22Rv1 (cell line): Measurements from ENCODE around the gene THRB.

ENCODE experiments used
- H3K27ac ChIP-seq: fragments of 450-650 bp; 2 replicates; pipeline ENCODE4 v1.5.1; 2017
- CTCF ChIP-seq: fragments of 450-650 bp; IDR thresholded peaks from 2 replicates; pipeline ENCODE4 v1.5.1; 2017; ENCODE audit warnings: mild to moderate bottlenecking
- ZFX ChIP-seq: fragments of 450-650 bp; IDR thresholded peaks from 2 replicates; pipeline ENCODE4 v1.6.1; 2017; ENCODE audit warnings: antibody characterized with exemption, borderline replicate concordance

Gene THRB

GRCh38 chr3:24220859-24221657 lies 273.6 kb downstream of the THRB start:
- no peak overlapping the region for H3K27ac ChIP-seq
- no peak for TF ChIP-seq CTCF
- TF ChIP-seq ZFX, result no peak

- TF ChIP-seq CTCF (no peak), ZFX (no peak)
- no peak overlapping the region for H3K27ac ChIP-seq
Measured at GRCh38 chr3:24215502-24215901, 279.1 kb downstream of the THRB start.

- no peak overlapping the region for H3K27ac ChIP-seq
- TF ChIP-seq CTCF (no peak), ZFX (no peak)
Measured at GRCh38 chr3:24211381-24211780, 283.3 kb downstream of the THRB start.

GRCh38 chr3:24202071-24202470 lies 292.6 kb downstream of the THRB start:
- no peak overlapping the region for H3K27ac ChIP-seq
- no peak for TF ChIP-seq ZFX
- no peak for TF ChIP-seq CTCF

- no peak overlapping the region for H3K27ac ChIP-seq
- no peak for TF ChIP-seq ZFX
- no peak for TF ChIP-seq CTCF
Measured at GRCh38 chr3:24201301-24201700, 293.3 kb downstream of the THRB start.

GRCh38 chr3:24199775-24200247 lies 294.8 kb downstream of the THRB start:
- H3K27ac ChIP-seq, result no peak overlapping the region
- TF ChIP-seq ZFX, result no peak
- no peak for TF ChIP-seq CTCF

- no peak overlapping the region for H3K27ac ChIP-seq
- TF ChIP-seq ZFX, result no peak
- no peak for TF ChIP-seq CTCF
Measured at GRCh38 chr3:24199300-24199699, 295.4 kb downstream of the THRB start.
